WTC11 (cell line): ENCODE measurements around the gene CRACR2A. TPM values are rescaled to one million over a fixed set of nuclear protein-coding genes. Genes with fewer than 3 reads are reported as not detected.

Experiments used
- ATAC-seq: fragments of 200-7000 bp; cut with Tn5 transposase; 2 replicates; pipeline ENCODE4 v1.10.0; 2021; ENCODE audit warnings: mild to moderate bottlenecking, moderate library complexity
- CTCF ChIA-PET: fragments of 300-600 bp; sonication (Branson Sonifier 250); formaldehyde crosslinking; loops from one replicate; lab custom pipeline; 2021; ENCODE audit warnings: antibody characterized with exemption; lab: Charles Lee
- POLR2A ChIA-PET: fragments of 350-600 bp; sonication (Branson Sonifier 250); formaldehyde crosslinking; loops from one replicate; lab custom pipeline; 2021; ENCODE audit warnings: antibody characterized with exemption; lab: Charles Lee
- DNase-seq: peaks from one replicate; pipeline ENCODE4 v3.0.0; 2021; ENCODE audit warnings: low spot score
- H3K27ac Mint-ChIP-seq: 2 replicates; pipeline ENCODE4 v1.8.0; 2021; ENCODE audit warnings: mixed read lengths
- H3K27me3 Mint-ChIP-seq: 2 replicates; pipeline ENCODE4 v1.8.0; 2021; ENCODE audit warnings: low read depth, mild to moderate bottlenecking, moderate library complexity, mixed read lengths
- H3K36me3 Mint-ChIP-seq: 2 replicates; pipeline ENCODE4 v1.8.0; 2021; ENCODE audit warnings: mixed read lengths
- H3K4me1 Mint-ChIP-seq: 2 replicates; pipeline ENCODE4 v1.8.0; 2022; ENCODE audit warnings: mixed read lengths
- H3K4me3 Mint-ChIP-seq: 2 replicates; pipeline ENCODE4 v1.8.0; 2021; ENCODE audit warnings: mild to moderate bottlenecking, moderate library complexity, mixed read lengths
- H3K9me3 Mint-ChIP-seq: 2 replicates; pipeline ENCODE4 v1.8.0; 2021; ENCODE audit warnings: mixed read lengths
- ELF4 ChIP-seq: sonication (generic); formaldehyde crosslinking; IDR thresholded peaks from 2 replicates; pipeline ENCODE4 v1.8.1; 2022; ENCODE audit warnings: low read depth, mild to moderate bottlenecking, moderate library complexity, missing genetic modification reagents
- EMX1 ChIP-seq: fragments of 250-450 bp; sonication (Bioruptor Pico); IDR thresholded peaks from 2 replicates; pipeline ENCODE4 v1.8.0; 2021; ENCODE audit warnings: mild to moderate bottlenecking
- ETV6 ChIP-seq: sonication (generic); formaldehyde crosslinking; IDR thresholded peaks from 2 replicates; pipeline ENCODE4 v1.8.1; 2022; ENCODE audit warnings: mild to moderate bottlenecking, missing genetic modification reagents
- FOXP1 ChIP-seq: sonication (generic); formaldehyde crosslinking; IDR thresholded peaks from 2 replicates; pipeline ENCODE4 v1.8.0; 2022; ENCODE audit warnings: missing genetic modification reagents, mild to moderate bottlenecking, moderate library complexity, borderline replicate concordance
- GABPB1 ChIP-seq: sonication (generic); formaldehyde crosslinking; IDR thresholded peaks from 2 replicates; pipeline ENCODE4 v1.8.1; 2023; ENCODE audit warnings: mild to moderate bottlenecking, missing genetic modification reagents
- JAZF1 ChIP-seq: fragments of 250-450 bp; sonication (Bioruptor Pico); IDR thresholded peaks from 2 replicates; pipeline ENCODE4 v1.9.0; 2021; ENCODE audit warnings: moderate library complexity, mild to moderate bottlenecking, inconsistent platforms
- JUN ChIP-seq: sonication (generic); formaldehyde crosslinking; IDR thresholded peaks from 2 replicates; pipeline ENCODE4 v1.8.0; 2023; ENCODE audit warnings: mild to moderate bottlenecking, missing genetic modification reagents
- KAT7 ChIP-seq: sonication (generic); formaldehyde crosslinking; IDR thresholded peaks from 2 replicates; pipeline ENCODE4 v1.8.1; 2023; ENCODE audit warnings: missing genetic modification reagents, mild to moderate bottlenecking, borderline replicate concordance
- NFE2L1 ChIP-seq: sonication (generic); formaldehyde crosslinking; IDR thresholded peaks from 2 replicates; pipeline ENCODE4 v1.8.1; 2023; ENCODE audit warnings: missing genetic modification reagents
- NR3C1 ChIP-seq: sonication (generic); formaldehyde crosslinking; conservative IDR thresholded peaks from 2 replicates; pipeline ENCODE4 v1.8.1; 2023; ENCODE audit warnings: low read depth, mild to moderate bottlenecking, missing genetic modification reagents
- PRRX2 ChIP-seq: fragments of 250-450 bp; sonication (Bioruptor Pico); IDR thresholded peaks from 2 replicates; pipeline ENCODE4 v1.8.0; 2021; ENCODE audit warnings: mild to moderate bottlenecking
- RELA ChIP-seq: sonication (generic); formaldehyde crosslinking; IDR thresholded peaks from 2 replicates; pipeline ENCODE4 v1.8.1; 2022; ENCODE audit warnings: missing genetic modification reagents, mild to moderate bottlenecking, borderline replicate concordance
- SP1 ChIP-seq: sonication (generic); formaldehyde crosslinking; conservative IDR thresholded peaks from 2 replicates; pipeline ENCODE4 v1.8.1; 2022; ENCODE audit warnings: missing genetic modification reagents
- TCF7 ChIP-seq: sonication (generic); formaldehyde crosslinking; IDR thresholded peaks from 2 replicates; pipeline ENCODE4 v1.8.0; 2022; ENCODE audit warnings: mild to moderate bottlenecking, low read depth, missing genetic modification reagents, moderate library complexity
- TEAD1 ChIP-seq: sonication (generic); formaldehyde crosslinking; IDR thresholded peaks from 2 replicates; pipeline ENCODE4 v1.8.0; 2022; ENCODE audit warnings: mild to moderate bottlenecking, missing genetic modification reagents
- TP53 ChIP-seq: sonication (generic); formaldehyde crosslinking; IDR thresholded peaks from 2 replicates; pipeline ENCODE4 v1.8.1; 2023; ENCODE audit warnings: mild to moderate bottlenecking, missing genetic modification reagents
- ZBTB21 ChIP-seq: sonication (generic); formaldehyde crosslinking; IDR thresholded peaks from 2 replicates; pipeline ENCODE4 v1.8.1; 2023; ENCODE audit warnings: mild to moderate bottlenecking, missing genetic modification reagents, borderline replicate concordance
- ZNF121 ChIP-seq: sonication (generic); formaldehyde crosslinking; IDR thresholded peaks from 2 replicates; pipeline ENCODE4 v1.8.0; 2023; ENCODE audit warnings: missing genetic modification reagents
- ZNF138 ChIP-seq: sonication (generic); formaldehyde crosslinking; conservative IDR thresholded peaks from 2 replicates; pipeline ENCODE4 v1.8.1; 2022; ENCODE audit warnings: mild to moderate bottlenecking, moderate library complexity, missing genetic modification reagents
- ZNF396 ChIP-seq: fragments of 250-450 bp; sonication (Bioruptor Pico); IDR thresholded peaks from 2 replicates; pipeline ENCODE4 v1.8.0; 2021; ENCODE audit warnings: mild to moderate bottlenecking, moderate library complexity, borderline replicate concordance
- total RNA-seq: library from RNA; stranded (reverse); gene quantifications from 3 replicates; pipeline ENCODE4 v1.2.3, GENCODE V29; 2021
- TF ChIP-seq, protein P1 (sequence below): fragments of 250-450 bp; sonication (Bioruptor Pico); IDR thresholded peaks from 2 replicates; pipeline ENCODE4 v2.1.2; 2022; ENCODE audit warnings: mild to moderate bottlenecking, moderate library complexity
- TF ChIP-seq, protein P2 (sequence below): sonication (generic); formaldehyde crosslinking; IDR thresholded peaks from 2 replicates; pipeline ENCODE4 v1.8.1; 2022; ENCODE audit warnings: mild to moderate bottlenecking, missing genetic modification reagents, moderate library complexity, borderline replicate concordance
- TF ChIP-seq, protein P3 (sequence below): sonication (generic); formaldehyde crosslinking; conservative IDR thresholded peaks from 2 replicates; pipeline ENCODE4 v1.8.1; 2023; ENCODE audit warnings: mild to moderate bottlenecking, low read depth, missing genetic modification reagents, moderate library complexity
- TF ChIP-seq, protein P4 (sequence below): sonication (generic); formaldehyde crosslinking; IDR thresholded peaks from 2 replicates; pipeline ENCODE4 v1.8.1; 2023; ENCODE audit warnings: mild to moderate bottlenecking, missing genetic modification reagents, borderline replicate concordance
- TF ChIP-seq, protein P5 (sequence below): sonication (generic); formaldehyde crosslinking; IDR thresholded peaks from 2 replicates; pipeline ENCODE4 v1.8.0; 2022; ENCODE audit warnings: mild to moderate bottlenecking, missing genetic modification reagents

The CRACR2A gene
- total RNA-seq, 1 experiment from 2014 or later, result 2.6 TPM

DNA sequence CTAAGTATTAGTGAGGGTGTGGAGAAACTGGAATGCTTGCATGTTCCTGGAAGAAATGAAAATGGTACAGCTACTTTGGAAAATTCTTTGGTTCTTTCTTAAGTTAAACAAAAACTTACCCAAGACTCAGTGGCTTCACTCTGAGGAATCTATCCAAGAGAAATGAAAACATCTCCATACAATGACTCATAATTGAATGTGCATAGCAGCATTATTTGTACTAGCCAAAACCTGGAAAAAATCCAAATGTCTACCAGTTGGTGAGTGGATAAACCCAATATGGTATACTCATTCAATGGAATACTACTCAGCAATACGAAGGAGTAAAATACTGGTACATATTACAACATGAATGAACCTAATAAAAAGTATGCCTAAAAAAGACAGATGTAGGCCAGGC, 18.0 kb upstream of the CRACR2A start:
- no peak for DNase-seq
- ATAC-seq, result no peak
- Mint-ChIP-seq H3K9me3 (peaks cover 10% of the 10 kb centered on the region; the same call in 1 of the 2 replicates), H3K36me3 (no peaks in the 10 kb centered on the region), H3K27me3 (peaks cover 4% of the 10 kb centered on the region), H3K4me3 (no peak overlapping the region), H3K4me1 (peaks cover 10% of the 10 kb centered on the region; the same call in 1 of the 2 replicates), H3K27ac (no peak overlapping the region)
- ChIA-PET POLR2A (no interaction called here), CTCF (interaction anchor here (2.4 kb wide), 1 partner anchor 457 kb away, joined by 5 read pairs; no protein-coding TSS in a partner anchor)
- TF ChIP-seq ELF4 (CRISPR knock-in tag) (no peak), SP1 (CRISPR knock-in tag) (no peak), NFE2L1 (CRISPR knock-in tag) (no peak), NR3C1 (CRISPR knock-in tag) (no peak), EMX1 (CRISPR knock-in tag) (no peak), KAT7 (CRISPR knock-in tag) (no peak), ZNF121 (CRISPR knock-in tag) (no peak), JAZF1 (CRISPR knock-in tag) (no peak), JUN (CRISPR knock-in tag) (no peak)
- TF ChIP-seq, protein P1, sequence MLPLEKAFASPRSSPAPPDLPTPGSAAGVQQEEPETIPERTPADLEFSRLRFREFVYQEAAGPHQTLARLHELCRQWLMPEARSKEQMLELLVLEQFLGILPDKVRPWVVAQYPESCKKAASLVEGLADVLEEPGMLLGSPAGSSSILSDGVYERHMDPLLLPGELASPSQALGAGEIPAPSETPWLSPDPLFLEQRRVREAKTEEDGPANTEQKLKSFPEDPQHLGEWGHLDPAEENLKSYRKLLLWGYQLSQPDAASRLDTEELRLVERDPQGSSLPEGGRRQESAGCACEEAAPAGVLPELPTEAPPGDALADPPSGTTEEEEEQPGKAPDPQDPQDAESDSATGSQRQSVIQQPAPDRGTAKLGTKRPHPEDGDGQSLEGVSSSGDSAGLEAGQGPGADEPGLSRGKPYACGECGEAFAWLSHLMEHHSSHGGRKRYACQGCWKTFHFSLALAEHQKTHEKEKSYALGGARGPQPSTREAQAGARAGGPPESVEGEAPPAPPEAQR (CRISPR knock-in tag), result no peak
- TF ChIP-seq, protein P2, sequence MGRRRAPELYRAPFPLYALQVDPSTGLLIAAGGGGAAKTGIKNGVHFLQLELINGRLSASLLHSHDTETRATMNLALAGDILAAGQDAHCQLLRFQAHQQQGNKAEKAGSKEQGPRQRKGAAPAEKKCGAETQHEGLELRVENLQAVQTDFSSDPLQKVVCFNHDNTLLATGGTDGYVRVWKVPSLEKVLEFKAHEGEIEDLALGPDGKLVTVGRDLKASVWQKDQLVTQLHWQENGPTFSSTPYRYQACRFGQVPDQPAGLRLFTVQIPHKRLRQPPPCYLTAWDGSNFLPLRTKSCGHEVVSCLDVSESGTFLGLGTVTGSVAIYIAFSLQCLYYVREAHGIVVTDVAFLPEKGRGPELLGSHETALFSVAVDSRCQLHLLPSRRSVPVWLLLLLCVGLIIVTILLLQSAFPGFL (CRISPR knock-in tag), result no peak
- TF ChIP-seq, protein P3, sequence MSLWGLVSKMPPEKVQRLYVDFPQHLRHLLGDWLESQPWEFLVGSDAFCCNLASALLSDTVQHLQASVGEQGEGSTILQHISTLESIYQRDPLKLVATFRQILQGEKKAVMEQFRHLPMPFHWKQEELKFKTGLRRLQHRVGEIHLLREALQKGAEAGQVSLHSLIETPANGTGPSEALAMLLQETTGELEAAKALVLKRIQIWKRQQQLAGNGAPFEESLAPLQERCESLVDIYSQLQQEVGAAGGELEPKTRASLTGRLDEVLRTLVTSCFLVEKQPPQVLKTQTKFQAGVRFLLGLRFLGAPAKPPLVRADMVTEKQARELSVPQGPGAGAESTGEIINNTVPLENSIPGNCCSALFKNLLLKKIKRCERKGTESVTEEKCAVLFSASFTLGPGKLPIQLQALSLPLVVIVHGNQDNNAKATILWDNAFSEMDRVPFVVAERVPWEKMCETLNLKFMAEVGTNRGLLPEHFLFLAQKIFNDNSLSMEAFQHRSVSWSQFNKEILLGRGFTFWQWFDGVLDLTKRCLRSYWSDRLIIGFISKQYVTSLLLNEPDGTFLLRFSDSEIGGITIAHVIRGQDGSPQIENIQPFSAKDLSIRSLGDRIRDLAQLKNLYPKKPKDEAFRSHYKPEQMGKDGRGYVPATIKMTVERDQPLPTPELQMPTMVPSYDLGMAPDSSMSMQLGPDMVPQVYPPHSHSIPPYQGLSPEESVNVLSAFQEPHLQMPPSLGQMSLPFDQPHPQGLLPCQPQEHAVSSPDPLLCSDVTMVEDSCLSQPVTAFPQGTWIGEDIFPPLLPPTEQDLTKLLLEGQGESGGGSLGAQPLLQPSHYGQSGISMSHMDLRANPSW (CRISPR knock-in tag), result no peak

DNA sequence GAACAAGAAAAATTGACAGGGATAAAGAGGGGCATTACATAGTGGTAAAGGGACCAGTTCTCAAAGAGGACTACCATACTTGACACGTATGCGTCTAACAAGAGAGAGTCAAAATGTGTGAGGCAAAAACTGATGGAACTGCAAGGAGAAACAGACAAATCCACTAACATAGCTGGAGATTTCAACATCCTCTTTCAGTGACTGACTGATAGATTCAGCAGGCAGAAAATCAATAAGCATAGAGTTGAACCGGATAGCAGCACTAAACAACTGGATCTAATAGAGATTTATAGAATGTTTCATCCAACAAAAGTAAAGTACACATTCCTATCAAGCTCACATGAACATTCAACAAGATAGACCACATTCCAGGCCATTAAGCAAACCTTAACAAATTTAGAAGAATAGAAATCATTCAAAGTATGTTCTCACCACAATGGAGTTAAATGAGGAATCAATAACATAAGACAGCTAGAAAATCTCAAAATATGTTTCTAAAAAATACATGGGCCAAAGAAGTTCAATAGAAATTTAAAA, 16.1 kb upstream of the CRACR2A start:
- Mint-ChIP-seq H3K36me3 (no peaks in the 10 kb centered on the region), H3K9me3 (peaks cover 10% of the 10 kb centered on the region; the same call in 1 of the 2 replicates), H3K27me3 (peaks cover 6% of the 10 kb centered on the region)
- POLR2A ChIA-PET, result no interaction called here
- DNase-seq (no peak), ATAC-seq (no peak)
- TF ChIP-seq TCF7 (CRISPR knock-in tag) (no peak), ZNF138 (CRISPR knock-in tag) (no peak), FOXP1 (CRISPR knock-in tag) (no peak), ZBTB21 (CRISPR knock-in tag) (no peak), GABPB1 (CRISPR knock-in tag) (no peak), RELA (CRISPR knock-in tag) (no peak), JUN (CRISPR knock-in tag) (no peak), ETV6 (CRISPR knock-in tag) (no peak), TEAD1 (CRISPR knock-in tag) (no peak), ZNF396 (CRISPR knock-in tag) (no peak), PRRX2 (CRISPR knock-in tag) (no peak), TP53 (CRISPR knock-in tag) (no peak)
- TF ChIP-seq, protein P4, sequence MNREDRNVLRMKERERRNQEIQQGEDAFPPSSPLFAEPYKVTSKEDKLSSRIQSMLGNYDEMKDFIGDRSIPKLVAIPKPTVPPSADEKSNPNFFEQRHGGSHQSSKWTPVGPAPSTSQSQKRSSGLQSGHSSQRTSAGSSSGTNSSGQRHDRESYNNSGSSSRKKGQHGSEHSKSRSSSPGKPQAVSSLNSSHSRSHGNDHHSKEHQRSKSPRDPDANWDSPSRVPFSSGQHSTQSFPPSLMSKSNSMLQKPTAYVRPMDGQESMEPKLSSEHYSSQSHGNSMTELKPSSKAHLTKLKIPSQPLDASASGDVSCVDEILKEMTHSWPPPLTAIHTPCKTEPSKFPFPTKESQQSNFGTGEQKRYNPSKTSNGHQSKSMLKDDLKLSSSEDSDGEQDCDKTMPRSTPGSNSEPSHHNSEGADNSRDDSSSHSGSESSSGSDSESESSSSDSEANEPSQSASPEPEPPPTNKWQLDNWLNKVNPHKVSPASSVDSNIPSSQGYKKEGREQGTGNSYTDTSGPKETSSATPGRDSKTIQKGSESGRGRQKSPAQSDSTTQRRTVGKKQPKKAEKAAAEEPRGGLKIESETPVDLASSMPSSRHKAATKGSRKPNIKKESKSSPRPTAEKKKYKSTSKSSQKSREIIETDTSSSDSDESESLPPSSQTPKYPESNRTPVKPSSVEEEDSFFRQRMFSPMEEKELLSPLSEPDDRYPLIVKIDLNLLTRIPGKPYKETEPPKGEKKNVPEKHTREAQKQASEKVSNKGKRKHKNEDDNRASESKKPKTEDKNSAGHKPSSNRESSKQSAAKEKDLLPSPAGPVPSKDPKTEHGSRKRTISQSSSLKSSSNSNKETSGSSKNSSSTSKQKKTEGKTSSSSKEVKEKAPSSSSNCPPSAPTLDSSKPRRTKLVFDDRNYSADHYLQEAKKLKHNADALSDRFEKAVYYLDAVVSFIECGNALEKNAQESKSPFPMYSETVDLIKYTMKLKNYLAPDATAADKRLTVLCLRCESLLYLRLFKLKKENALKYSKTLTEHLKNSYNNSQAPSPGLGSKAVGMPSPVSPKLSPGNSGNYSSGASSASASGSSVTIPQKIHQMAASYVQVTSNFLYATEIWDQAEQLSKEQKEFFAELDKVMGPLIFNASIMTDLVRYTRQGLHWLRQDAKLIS (CRISPR knock-in tag), result no peak
- TF ChIP-seq, protein P5, sequence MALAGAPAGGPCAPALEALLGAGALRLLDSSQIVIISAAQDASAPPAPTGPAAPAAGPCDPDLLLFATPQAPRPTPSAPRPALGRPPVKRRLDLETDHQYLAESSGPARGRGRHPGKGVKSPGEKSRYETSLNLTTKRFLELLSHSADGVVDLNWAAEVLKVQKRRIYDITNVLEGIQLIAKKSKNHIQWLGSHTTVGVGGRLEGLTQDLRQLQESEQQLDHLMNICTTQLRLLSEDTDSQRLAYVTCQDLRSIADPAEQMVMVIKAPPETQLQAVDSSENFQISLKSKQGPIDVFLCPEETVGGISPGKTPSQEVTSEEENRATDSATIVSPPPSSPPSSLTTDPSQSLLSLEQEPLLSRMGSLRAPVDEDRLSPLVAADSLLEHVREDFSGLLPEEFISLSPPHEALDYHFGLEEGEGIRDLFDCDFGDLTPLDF, result no peak
- TF ChIP-seq, all 79 proteins: peak for 0
- no peak overlapping the region for H3K4me3 Mint-ChIP-seq
- peaks cover 16% of the 10 kb centered on the region for H3K4me1 Mint-ChIP-seq
- no peak overlapping the region for H3K27ac Mint-ChIP-seq
- CTCF ChIA-PET, result interaction anchor here (1.0 kb wide), 1 partner anchor 16 kb away, joined by 3 read pairs; the partner anchor contains the start of gene CRACR2A
